Body of pancreas (tissue), 4 donors: ENCODE results near the gene FRMD5.

Source experiments
- CTCF ChIP-seq, 7 experiments: fragments of 450-650 bp in 4 of 7; fragments of 200-600 bp in 3 of 7; sonication (generic) in 3 of 7; IDR thresholded peaks; one replicate each; pipeline ENCODE4 v1.5.1; 2016 to 2019; ENCODE audit warnings: antibody characterized with exemption in 7 of 7
- POLR2A ChIP-seq, 3 donors: fragments of 450-650 bp; IDR thresholded peaks; one replicate each; pipeline ENCODE4 v1.6.1; 2016; ENCODE audit warnings: antibody characterized with exemption in 3 of 3, mild to moderate bottlenecking in 2 of 3

- no peak for TF ChIP-seq POLR2A (IDR thresholded peaks at IDR 0.05)
- no peak for TF ChIP-seq CTCF (IDR thresholded peaks at IDR 0.05)
Observed at GRCh38 chr15:44075535-44075934, 119.5 kb downstream of the FRMD5 start.
